Keratinocyte (primary cell): ENCODE measurements around the gene TRAIP. TPM values are rescaled to one million over a fixed set of nuclear protein-coding genes. Genes with fewer than 3 reads are reported as not detected.
"Not testable (repeated sequence)": the region's sequence is repeated elsewhere in the genome, so short reads cannot be mapped to it uniquely, and the experiment has no call there.

Experiments
- DNase-seq: peaks from one replicate; pipeline ENCODE4 v3.0.0-alpha.2; 2011; ENCODE audit warnings: low read depth, missing footprints, low spot score
- FAIRE-seq: peaks from 2 replicates; lab custom pipeline; 2011; peaks lifted over from hg19 to GRCh38; lab: Jason Lieb, UNC
- H2AFZ ChIP-seq: 2 replicates; pipeline ENCODE4 v1.6.0; 2012; ENCODE audit warnings: low read length, control low read depth, inconsistent platforms; ENCODE audit not compliant: control insufficient read depth
- H3K27ac ChIP-seq: 2 replicates; pipeline ENCODE4 v1.5.1; 2011; ENCODE audit warnings: low read length; ENCODE audit not compliant: control insufficient read depth, insufficient read depth
- H3K27me3 ChIP-seq: 3 replicates; pipeline ENCODE4 v1.6.0; 2011; ENCODE audit warnings: low read length; ENCODE audit not compliant: control insufficient read depth, insufficient read depth; ENCODE audit errors: extremely low read depth
- H3K36me3 ChIP-seq, 2 experiments: 2 replicates in 1 of 2; 3 replicates in 1 of 2; pipeline ENCODE4 v1.5.1; 2011; ENCODE audit warnings: low read length in 2 of 2, mild to moderate bottlenecking in 1 of 2; ENCODE audit not compliant: control insufficient read depth in 2 of 2, insufficient read depth in 2 of 2; ENCODE audit errors: extremely low read depth in 1 of 2
- H3K4me1 ChIP-seq: 3 replicates; pipeline ENCODE4 v1.5.1; 2011; ENCODE audit warnings: low read length; ENCODE audit not compliant: control insufficient read depth, insufficient read depth; ENCODE audit errors: extremely low read depth
- H3K4me2 ChIP-seq: 3 replicates; pipeline ENCODE4 v1.6.0; 2011; ENCODE audit warnings: low read depth, low read length; ENCODE audit not compliant: control insufficient read depth, insufficient read depth; ENCODE audit errors: extremely low read depth
- H3K4me3 ChIP-seq, 3 experiments: fragments of 200-600 bp in 1 of 3; sonication (generic) in 1 of 3; 2 replicates in 2 of 3; 3 replicates in 1 of 3; pipeline ENCODE4 v1.5.1; 2011 to 2016; ENCODE audit warnings: low read length in 3 of 3, mild to moderate bottlenecking in 3 of 3, control low read depth in 2 of 3, inconsistent platforms in 1 of 3, low read depth in 1 of 3, mixed read lengths in 1 of 3, mixed run types in 1 of 3, moderate library complexity in 1 of 3; ENCODE audit not compliant: control insufficient read depth in 2 of 3, insufficient read depth in 2 of 3; ENCODE audit errors: extremely low read depth in 1 of 3
- H3K79me2 ChIP-seq: 2 replicates; pipeline ENCODE4 v1.6.0; 2012; ENCODE audit warnings: low read length; ENCODE audit not compliant: control insufficient read depth, insufficient read depth
- H3K9ac ChIP-seq: 3 replicates; pipeline ENCODE4 v1.6.0; 2011; ENCODE audit warnings: low read length; ENCODE audit not compliant: control insufficient read depth, insufficient read depth; ENCODE audit errors: extremely low read depth
- H3K9me1 ChIP-seq: 3 replicates; pipeline ENCODE4 v1.6.0; 2011; ENCODE audit warnings: low read length; ENCODE audit not compliant: control insufficient read depth, insufficient read depth; ENCODE audit errors: extremely low read depth
- H3K9me3 ChIP-seq: 2 replicates; pipeline ENCODE4 v1.5.1; 2012; ENCODE audit warnings: low read depth, low read length; ENCODE audit not compliant: control insufficient read depth
- H4K20me1 ChIP-seq: 3 replicates; pipeline ENCODE4 v1.6.0; 2011; ENCODE audit warnings: low read length; ENCODE audit not compliant: control insufficient read depth, insufficient read depth; ENCODE audit errors: extremely low read depth
- EZH2 ChIP-seq: IDR thresholded peaks from one replicate; pipeline ENCODE4 v1.6.1; 2012; ENCODE audit warnings: inconsistent platforms, mild to moderate bottlenecking, low read length, moderate library complexity
- dilution Hi-C: fragments of 300-500 bp; cut with MboI; formaldehyde crosslinking; loops from one replicate; pipeline ENCODE4 v1.7.0; 2020; ENCODE audit warnings: low sequenced_read_pairs; ENCODE audit not compliant: extremely low pct_ligation_motif_present
- polyA plus RNA-seq, 5 experiments: library from polyadenylated mRNA; depleted of rRNA in 3 of 5; stranded (reverse) in 3 of 5; stranded (forward) in 1 of 5; unstranded in 1 of 5; fragments of >200 nt; gene quantifications; 1 replicate in 1 of 5; 2 replicates in 3 of 5; 3 replicates in 1 of 5; pipeline versions ENCODE4 v1.2.1 to v1.2.3, GENCODE V29; 2011 to 2012; ENCODE audit warnings: missing spikeins in 2 of 5, low read depth in 1 of 5, low replicate concordance in 1 of 5
- TF ChIP-seq, protein P1 (sequence below), 3 experiments: IDR thresholded peaks in 1 of 3; conservative IDR thresholded peaks in 1 of 3; optimal IDR thresholded peaks in 1 of 3; 2 replicates in 2 of 3; 3 replicates in 1 of 3; pipeline versions ENCODE3 to v1.5.1; 2011; ENCODE audit warnings: low read length in 3 of 3, mild to moderate bottlenecking in 3 of 3, moderate library complexity in 2 of 3, control low read depth in 1 of 3, inconsistent platforms in 1 of 3; ENCODE audit not compliant: insufficient read depth in 2 of 3; ENCODE audit errors: extremely low read depth in 1 of 3

Gene TRAIP
- polyA plus RNA-seq, 1 donor (not counting 4 experiments of a cell fraction or from before 2014, with no cell fraction given), result 5.8 TPM

DNA sequence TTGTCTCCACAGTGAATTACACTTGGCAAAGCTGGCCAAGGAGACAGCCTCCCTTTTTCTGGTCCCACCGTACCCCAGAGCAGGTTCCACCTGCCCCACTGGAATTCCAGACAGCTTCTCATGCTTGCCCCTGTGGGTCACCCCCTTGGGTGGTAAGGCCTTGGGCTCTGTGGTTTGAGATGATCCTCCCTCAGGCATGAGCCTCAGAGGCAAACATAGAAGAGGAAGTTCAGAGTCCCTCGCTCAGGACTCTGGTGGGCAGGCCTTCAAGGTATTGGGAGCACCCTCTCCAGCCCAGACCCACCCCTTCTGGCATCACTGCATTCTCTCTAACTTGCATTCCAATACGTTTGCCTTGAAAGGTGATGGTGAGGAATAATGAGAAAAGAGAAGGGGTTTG lies 25.0 kb downstream of the TRAIP start:
- Histone ChIP-seq H3K9ac (no peak overlapping the region), H4K20me1 (no peaks in the 10 kb centered on the region), H3K9me1 (no peaks in the 10 kb centered on the region), H3K79me2 (no peaks in the 10 kb centered on the region), H3K9me3 (no peaks in the 10 kb centered on the region), H3K4me2 (no peak overlapping the region), H3K27me3 (no peaks in the 10 kb centered on the region), H2AFZ (no peak overlapping the region), H3K27ac (no peak overlapping the region), H3K4me1 (no peaks in the 10 kb centered on the region), H3K4me3 (no peak overlapping the region), H3K36me3 (peaks cover 5 to 17% of the 10 kb centered on the region in 2 experiments)
- DNase-seq (no peak), FAIRE-seq (no peak)
- dilution Hi-C loops, result no loop called here
- TF ChIP-seq EZH2, result no peak
- TF ChIP-seq, protein P1, sequence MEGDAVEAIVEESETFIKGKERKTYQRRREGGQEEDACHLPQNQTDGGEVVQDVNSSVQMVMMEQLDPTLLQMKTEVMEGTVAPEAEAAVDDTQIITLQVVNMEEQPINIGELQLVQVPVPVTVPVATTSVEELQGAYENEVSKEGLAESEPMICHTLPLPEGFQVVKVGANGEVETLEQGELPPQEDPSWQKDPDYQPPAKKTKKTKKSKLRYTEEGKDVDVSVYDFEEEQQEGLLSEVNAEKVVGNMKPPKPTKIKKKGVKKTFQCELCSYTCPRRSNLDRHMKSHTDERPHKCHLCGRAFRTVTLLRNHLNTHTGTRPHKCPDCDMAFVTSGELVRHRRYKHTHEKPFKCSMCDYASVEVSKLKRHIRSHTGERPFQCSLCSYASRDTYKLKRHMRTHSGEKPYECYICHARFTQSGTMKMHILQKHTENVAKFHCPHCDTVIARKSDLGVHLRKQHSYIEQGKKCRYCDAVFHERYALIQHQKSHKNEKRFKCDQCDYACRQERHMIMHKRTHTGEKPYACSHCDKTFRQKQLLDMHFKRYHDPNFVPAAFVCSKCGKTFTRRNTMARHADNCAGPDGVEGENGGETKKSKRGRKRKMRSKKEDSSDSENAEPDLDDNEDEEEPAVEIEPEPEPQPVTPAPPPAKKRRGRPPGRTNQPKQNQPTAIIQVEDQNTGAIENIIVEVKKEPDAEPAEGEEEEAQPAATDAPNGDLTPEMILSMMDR (optimal IDR thresholded peaks at IDR 0.05 in 1 of 3, IDR thresholded peaks at IDR 0.05 in 1 of 3, conservative IDR thresholded peaks at IDR 0.05 in 1 of 3; ENCODE audit: extremely low read depth in 1 of 3, insufficient read depth in 2 of 3, low read length in 3 of 3), result no peak

GRCh38 chr3:49826016-49826415 lies 30.3 kb downstream of the TRAIP start:
- Histone ChIP-seq H4K20me1 (no peaks in the 10 kb centered on the region), H3K9ac (no peak overlapping the region), H3K27me3 (no peaks in the 10 kb centered on the region), H2AFZ (no peak overlapping the region), H3K79me2 (no peaks in the 10 kb centered on the region), H3K9me1 (no peaks in the 10 kb centered on the region), H3K4me3 (no peak overlapping the region), H3K4me1 (no peaks in the 10 kb centered on the region), H3K27ac (no peak overlapping the region), H3K36me3 (peaks cover 0 to 9% of the 10 kb centered on the region in 2 experiments), H3K4me2 (no peak overlapping the region), H3K9me3 (no peaks in the 10 kb centered on the region)
- dilution Hi-C loops, result no loop called here
- TF ChIP-seq, protein P1 (optimal IDR thresholded peaks at IDR 0.05 in 1 of 3, IDR thresholded peaks at IDR 0.05 in 1 of 3, conservative IDR thresholded peaks at IDR 0.05 in 1 of 3; ENCODE audit: extremely low read depth in 1 of 3, insufficient read depth in 2 of 3, low read length in 3 of 3), result no peak
- TF ChIP-seq EZH2, result no peak
- no peak for FAIRE-seq
- no peak for DNase-seq

DNA sequence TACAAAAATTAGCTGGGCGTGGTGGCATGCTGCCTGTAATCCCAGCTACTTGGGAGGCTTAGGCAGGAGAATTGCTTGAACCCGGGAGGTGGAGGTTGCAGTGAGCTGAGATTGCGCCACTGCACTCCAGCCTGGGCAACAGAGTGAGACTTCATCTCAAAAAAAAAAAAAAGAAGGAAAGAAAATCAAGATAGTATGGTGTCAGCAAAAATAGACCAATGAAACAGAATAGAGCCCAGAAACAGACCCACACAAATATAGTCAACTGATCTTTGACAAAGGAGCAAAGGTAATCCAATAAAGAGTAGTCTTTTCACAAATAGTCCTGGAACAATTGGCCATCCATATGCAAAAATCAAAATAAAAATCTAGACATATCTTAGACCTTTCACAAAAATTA lies 33.2 kb downstream of the TRAIP start:
- H3K9me3 ChIP-seq, H4K20me1 ChIP-seq, H3K27me3 ChIP-seq, H3K27ac ChIP-seq, H3K4me1 ChIP-seq, dilution Hi-C loops, H3K36me3 ChIP-seq, H3K79me2 ChIP-seq, H3K9ac ChIP-seq, H3K4me2 ChIP-seq, H2AFZ ChIP-seq, H3K9me1 ChIP-seq, H3K4me3 ChIP-seq, FAIRE-seq, DNase-seq: not testable (repeated sequence)
